Activated T-cell treated with anti-CD3 and anti-CD28 coated beads, Interleukin-2, amount 50 U/mL, for 24 hours (primary cell): ENCODE results near the gene PPP1R12C.
A peak's percentile ranks its signal among the peaks of the same experiment; 100 is the strongest.

Source experiments
- DNase-seq: peaks from one replicate; pipeline ENCODE4 v3.0.0-alpha.2; 2020
- H3K27ac Mint-ChIP-seq: 2 replicates; pipeline ENCODE4 v1.8.0; 2020; ENCODE audit warnings: mild to moderate bottlenecking, mixed read lengths
- H3K27me3 Mint-ChIP-seq: 2 replicates; pipeline ENCODE4 v1.8.0; 2020; ENCODE audit warnings: mixed read lengths
- H3K36me3 Mint-ChIP-seq: 2 replicates; pipeline ENCODE4 v1.8.0; 2020; ENCODE audit warnings: low read depth, mixed read lengths
- H3K4me1 Mint-ChIP-seq: 2 replicates; pipeline ENCODE4 v1.8.0; 2020; ENCODE audit warnings: low read depth, mixed read lengths
- H3K4me3 Mint-ChIP-seq: 2 replicates; pipeline ENCODE4 v1.8.0; 2020; ENCODE audit warnings: mild to moderate bottlenecking, moderate library complexity, mixed read lengths
- H3K9me3 Mint-ChIP-seq: 2 replicates; pipeline ENCODE4 v1.8.0; 2020; ENCODE audit warnings: mixed read lengths

The PPP1R12C gene

DNA sequence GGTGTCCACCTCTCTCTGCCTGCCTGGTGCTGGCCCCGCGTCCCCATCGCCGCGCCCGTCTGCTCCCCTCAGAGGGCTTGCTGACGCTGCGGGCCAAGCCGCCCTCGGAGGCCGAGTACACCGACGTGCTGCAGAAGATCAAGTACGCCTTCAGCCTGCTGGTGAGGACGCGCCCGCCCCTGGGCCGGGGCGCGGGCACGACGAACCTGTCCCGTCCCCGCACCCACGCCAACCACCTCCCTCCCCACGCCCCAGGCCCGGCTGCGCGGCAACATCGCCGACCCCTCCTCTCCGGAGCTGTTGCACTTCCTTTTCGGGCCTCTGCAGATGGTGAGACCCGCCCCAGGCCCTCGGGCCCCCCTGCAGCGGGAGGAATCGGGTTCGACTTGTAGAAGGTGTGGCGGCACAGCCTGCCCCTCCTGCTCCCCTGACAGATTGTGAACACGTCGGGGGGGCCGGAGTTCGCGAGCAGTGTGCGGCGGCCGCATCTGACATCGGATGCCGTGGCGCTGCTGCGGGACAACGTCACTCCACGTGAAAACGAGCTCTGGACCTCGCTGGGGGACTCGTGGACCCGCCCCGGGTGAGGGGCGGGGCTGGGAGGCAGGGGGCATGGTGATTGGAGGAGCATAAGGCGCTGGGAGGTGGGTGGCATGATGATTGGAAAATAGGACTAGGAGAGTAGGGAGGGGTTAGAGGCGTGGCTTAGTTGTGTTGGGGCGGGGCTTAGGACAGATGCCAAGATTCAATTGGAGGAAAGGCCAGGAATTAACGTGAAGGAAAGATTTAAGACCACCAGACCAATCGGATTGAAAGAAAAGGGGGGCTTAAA, 35.2 kb downstream of the PPP1R12C start:
- peaks cover 76% of the 10 kb centered on the region for H3K27me3 Mint-ChIP-seq
- H3K4me1 Mint-ChIP-seq: peaks cover 27% of the 10 kb centered on the region
- H3K27ac Mint-ChIP-seq: no peak overlapping the region
- H3K4me3 Mint-ChIP-seq: peak overlapping the region; percentile 64
- peaks cover 8% of the 10 kb centered on the region for H3K9me3 Mint-ChIP-seq
- peaks cover under 1% of the 10 kb centered on the region for H3K36me3 Mint-ChIP-seq
- peak; percentile 61 for DNase-seq

DNA sequence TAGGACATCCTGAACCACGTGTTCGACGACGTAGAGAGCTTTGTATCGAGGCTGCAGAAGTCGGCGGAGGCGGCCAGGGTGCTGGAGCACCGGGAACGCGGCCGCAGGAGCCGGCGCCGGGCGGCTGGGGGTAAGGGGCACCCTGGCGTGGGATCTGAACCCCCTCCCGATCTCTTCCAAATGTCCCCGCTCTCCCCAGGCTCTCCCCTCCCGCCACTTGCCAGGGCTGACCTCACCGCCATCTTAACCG, 35.7 kb downstream of the PPP1R12C start:
- Mint-ChIP-seq H3K4me1 (peaks cover 26% of the 10 kb centered on the region), H3K27me3 (peaks cover 75% of the 10 kb centered on the region), H3K36me3 (no peaks in the 10 kb centered on the region), H3K4me3 (peak overlapping the region; percentile 64), H3K9me3 (peaks cover 8% of the 10 kb centered on the region), H3K27ac (no peak overlapping the region)
- no peak for DNase-seq

DNA sequence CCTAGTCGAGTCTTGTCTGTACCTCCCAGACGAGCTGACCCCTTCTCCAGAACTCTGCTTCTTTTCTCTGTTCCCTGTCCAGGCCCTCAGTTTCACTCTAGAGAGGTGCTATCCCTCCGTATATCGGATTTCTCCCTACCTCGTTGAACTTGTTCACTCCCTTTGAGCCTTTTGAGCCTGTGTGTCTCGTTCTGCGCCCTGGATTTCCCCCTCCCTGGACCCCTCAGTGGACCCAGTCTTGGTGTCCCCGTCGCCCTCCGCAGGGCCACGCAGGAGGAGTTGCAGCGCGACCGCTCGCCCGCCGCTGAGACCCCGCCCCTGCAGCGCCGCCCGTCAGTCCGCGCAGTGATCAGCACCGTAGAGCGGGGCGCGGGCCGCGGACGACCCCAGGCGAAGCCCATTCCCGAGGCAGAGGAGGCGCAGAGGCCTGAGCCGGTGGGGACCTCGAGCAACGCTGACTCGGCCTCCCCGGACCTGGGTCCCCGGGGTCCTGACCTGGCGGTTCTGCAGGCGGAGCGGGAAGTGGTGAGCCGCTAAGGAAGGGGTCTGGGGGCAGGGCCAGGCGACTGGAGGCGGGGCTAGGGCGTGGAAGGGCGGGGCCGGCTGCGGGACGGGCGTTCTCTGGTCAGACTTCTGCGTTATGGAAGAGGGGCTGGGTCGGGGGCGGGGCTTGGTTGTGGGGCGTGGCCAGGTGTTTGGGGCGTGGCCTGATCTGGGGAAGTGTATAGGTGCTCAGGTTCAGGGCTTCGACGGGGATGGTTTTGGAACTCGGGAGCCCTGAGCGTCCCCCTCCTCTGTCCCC, 36.3 kb downstream of the PPP1R12C start:
- H3K4me1 Mint-ChIP-seq: peaks cover 26% of the 10 kb centered on the region
- H3K27ac Mint-ChIP-seq: peak overlapping the region; percentile 22
- peaks cover 78% of the 10 kb centered on the region for H3K27me3 Mint-ChIP-seq
- no peaks in the 10 kb centered on the region for H3K36me3 Mint-ChIP-seq
- H3K9me3 Mint-ChIP-seq: peaks cover 8% of the 10 kb centered on the region
- peak; percentile 94 for DNase-seq
- H3K4me3 Mint-ChIP-seq: peak overlapping the region; percentile 64

DNA sequence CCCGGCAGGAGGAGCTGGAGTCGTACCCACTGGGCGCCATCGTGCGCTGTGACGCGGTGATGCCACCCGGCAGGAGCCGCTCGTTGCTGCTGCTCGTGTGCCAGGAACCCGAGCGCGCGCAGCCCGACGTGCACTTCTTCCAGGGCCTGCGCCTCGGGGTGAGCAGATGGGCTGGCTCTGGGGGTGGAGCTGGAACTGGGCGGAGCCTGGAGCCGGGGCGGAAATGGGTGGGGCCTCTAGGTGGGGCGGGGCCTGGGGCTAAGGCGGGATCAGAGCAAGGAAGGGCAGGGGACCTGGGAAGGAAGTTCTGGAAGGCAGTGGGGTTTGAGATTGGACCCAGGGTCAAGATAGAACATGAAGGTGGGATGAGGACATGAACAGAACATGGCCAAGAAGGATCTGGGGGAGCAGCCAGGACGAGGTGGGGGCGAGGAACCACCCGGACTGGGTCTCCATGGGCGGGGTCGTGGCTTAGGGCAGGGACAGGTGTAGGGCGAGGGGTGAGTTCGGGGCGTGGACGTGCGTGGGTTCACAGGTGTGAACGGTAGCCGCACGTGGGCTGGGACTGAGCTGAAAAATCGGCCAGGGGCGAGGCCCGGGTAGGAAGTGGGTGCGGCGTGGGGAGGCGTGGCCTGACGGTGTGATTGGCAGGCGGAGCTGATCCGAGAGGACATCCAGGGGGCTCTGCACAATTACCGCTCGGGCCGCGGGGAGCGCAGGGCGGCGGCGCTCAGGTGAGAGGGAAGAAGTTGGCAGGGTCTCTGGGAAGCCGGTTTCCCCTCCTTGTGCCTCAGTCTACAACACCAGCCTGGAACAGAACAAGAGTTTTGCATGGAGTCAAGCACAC, 37.1 kb downstream of the PPP1R12C start:
- peak; percentile 78 for DNase-seq
- H3K27ac Mint-ChIP-seq: no peak overlapping the region
- H3K27me3 Mint-ChIP-seq: peaks cover 73% of the 10 kb centered on the region
- peaks cover 8% of the 10 kb centered on the region for H3K9me3 Mint-ChIP-seq
- peaks cover 26% of the 10 kb centered on the region for H3K4me1 Mint-ChIP-seq
- H3K36me3 Mint-ChIP-seq: no peaks in the 10 kb centered on the region
- peak overlapping the region; percentile 64 for H3K4me3 Mint-ChIP-seq

DNA sequence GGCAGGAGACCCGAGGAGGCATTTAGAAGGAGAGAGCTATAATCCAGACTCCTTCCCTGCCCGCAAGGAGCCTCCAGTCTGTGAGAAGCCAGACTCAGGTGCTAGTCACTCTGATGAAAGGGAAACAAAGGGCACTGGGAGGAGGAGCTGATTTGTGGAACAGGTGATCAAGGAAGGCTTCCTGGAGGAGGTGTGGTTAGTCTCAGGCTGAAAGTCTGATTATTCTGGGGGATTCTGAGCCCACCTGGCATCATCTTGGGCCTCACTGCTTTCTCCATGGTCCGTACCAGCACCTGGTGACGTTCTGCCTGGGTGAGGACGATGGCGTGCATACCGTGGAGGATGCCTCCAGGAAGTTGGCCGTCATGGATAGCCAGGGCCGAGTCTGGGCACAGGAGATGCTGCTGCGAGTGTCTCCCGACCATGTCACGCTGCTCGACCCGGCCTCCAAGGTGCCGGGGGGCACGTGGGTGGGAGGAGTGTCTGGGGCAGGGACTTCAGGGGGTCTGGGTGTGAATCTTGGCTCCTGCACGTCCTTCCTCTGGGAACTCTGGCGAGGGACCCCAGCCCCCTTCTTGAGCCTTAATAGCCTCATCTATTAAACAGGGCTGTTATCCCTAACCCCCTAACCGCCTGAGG, 37.9 kb downstream of the PPP1R12C start:
- DNase-seq: no peak
- peaks cover 72% of the 10 kb centered on the region for H3K27me3 Mint-ChIP-seq
- H3K27ac Mint-ChIP-seq: no peak overlapping the region
- H3K9me3 Mint-ChIP-seq: peaks cover 8% of the 10 kb centered on the region
- no peak overlapping the region for H3K4me3 Mint-ChIP-seq
- peaks cover 26% of the 10 kb centered on the region for H3K4me1 Mint-ChIP-seq
- H3K36me3 Mint-ChIP-seq: no peaks in the 10 kb centered on the region

DNA sequence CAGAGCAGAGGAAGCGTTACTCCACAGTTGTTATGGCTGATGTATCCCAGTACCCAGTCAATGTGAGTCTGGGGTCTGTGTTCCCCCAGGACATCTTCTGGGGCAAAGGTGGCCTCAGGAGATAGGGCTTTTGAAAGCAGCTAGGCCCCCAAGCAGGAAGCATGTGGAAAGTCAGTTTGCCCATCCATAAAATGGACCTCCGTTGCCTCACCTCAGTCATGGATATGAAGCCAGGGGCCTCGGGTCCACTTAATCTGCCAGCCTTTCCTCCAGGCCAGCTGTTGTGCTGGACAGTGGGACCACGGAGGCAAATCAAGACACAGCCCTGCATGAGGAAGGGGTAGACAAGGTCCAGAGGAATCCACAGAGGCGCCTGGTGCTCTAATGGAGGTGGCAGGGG, 38.4 kb downstream of the PPP1R12C start:
- Mint-ChIP-seq H3K4me3 (no peak overlapping the region), H3K4me1 (peaks cover 26% of the 10 kb centered on the region), H3K36me3 (no peaks in the 10 kb centered on the region), H3K9me3 (peaks cover 8% of the 10 kb centered on the region), H3K27me3 (peaks cover 72% of the 10 kb centered on the region), H3K27ac (no peak overlapping the region)
- DNase-seq: no peak

DNA sequence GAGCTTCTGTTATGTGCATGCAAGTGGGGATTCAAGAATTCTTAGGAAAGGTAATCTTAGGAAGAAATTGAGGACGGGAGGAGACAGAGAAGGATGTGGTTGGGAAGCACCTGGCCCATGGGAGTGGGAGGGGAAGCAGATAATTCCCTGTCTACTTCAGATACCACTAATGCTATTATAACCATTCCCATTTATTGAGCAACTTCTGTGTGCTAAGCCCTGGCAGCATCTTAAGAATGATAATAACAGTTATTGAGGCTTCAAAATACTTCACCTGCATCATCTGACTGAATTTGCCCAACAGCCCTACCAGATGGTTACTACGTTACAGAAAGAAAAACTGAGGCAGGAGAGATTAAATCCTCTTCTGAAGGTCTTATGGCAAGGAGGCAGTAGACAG, 40.3 kb downstream of the PPP1R12C start:
- DNase-seq: no peak
- Mint-ChIP-seq H3K36me3 (no peaks in the 10 kb centered on the region), H3K4me3 (no peak overlapping the region), H3K9me3 (peaks cover 4% of the 10 kb centered on the region), H3K27me3 (peaks cover 69% of the 10 kb centered on the region), H3K4me1 (peaks cover 20% of the 10 kb centered on the region), H3K27ac (no peak overlapping the region)

DNA sequence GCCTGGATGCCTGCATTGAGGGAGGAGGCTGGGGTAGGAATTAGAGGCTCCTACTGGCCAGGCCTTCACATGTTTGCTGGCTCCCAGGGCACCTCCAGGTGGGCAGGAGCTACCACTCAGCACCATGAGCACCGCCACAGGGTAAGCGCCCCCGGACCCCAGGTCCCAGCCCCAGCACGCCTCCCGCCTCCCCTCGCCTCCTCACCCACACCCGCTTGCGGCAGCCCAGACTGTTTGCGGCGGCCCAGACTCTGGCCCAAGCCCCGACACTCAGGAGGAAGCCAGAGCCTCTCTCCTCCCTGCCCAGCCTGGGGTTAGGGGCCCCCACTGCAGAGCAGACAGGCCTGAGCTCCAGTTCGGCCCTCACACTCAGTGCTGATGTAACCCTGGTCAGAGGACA, 41.1 kb downstream of the PPP1R12C start:
- Mint-ChIP-seq H3K27ac (no peak overlapping the region), H3K4me3 (no peak overlapping the region), H3K4me1 (peaks cover 20% of the 10 kb centered on the region), H3K27me3 (peaks cover 69% of the 10 kb centered on the region), H3K9me3 (peaks cover 4% of the 10 kb centered on the region), H3K36me3 (no peaks in the 10 kb centered on the region)
- DNase-seq: no peak

DNA sequence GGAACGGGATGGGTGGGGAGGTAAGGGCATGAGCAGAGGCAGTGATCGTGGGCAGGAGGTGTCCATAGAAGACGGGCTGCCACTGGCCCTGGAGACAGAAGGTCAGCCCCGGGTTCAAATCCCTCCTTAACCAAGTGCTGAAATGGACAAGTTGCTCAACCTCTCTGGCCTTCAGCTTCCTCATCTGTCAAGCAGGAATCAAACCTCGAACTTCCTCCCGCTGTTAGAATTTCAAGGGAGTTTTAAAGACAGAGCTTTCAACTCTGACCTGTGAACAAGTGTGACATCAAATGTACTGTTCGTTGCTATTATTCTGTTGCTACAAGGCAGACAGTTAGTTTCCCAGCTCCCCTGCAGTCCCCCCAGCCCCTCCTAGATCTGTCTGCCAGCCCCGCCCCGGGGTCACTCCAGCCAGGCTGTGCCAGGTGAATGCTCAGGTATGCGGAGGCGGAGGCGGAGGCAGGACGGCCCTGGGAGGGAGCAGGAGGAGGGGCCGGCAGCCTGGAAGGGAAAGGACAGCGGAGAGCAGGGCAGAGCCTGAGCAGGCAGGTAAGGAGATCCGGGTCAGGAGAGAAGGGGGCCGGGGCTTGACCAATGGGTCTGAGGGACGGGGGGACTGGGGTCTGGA, 42.0 kb downstream of the PPP1R12C start, which contains the start of gene EPS8L1:
Gene EPS8L1 (plus strand): TSS at position 499 of the 628 bp plus-strand sequence. CDS start 576 bp downstream, outside the sequence.
- Mint-ChIP-seq H3K27ac (no peak within 1 kb of the TSS), H3K4me1 (peaks cover 13% of the 10 kb centered on the region), H3K4me3 (no peak within 1 kb of the TSS), H3K27me3 (peaks cover 68% of the 10 kb centered on the region), H3K9me3 (peaks cover 3% of the 10 kb centered on the region), H3K36me3 (no peaks in the 10 kb centered on the region)
- no peak for DNase-seq

DNA sequence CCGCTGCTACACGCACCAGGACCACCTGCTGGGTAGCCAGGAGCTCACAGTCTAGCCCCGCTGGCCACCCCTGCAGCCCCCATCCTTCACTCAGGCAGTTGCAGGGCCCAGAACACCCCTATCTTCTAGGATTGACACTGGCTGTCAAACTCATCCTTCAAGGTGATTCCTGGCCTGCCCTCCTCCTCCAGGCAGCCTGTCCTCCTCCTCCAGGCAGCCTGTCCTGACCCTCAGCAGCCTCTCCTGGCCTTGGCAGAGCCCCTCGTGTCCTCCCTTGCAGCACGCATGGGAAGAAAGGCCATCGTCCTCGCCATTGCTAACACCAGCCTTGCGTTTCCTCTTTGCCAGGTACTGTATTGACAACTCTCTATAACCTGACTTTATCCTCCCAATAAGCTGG, 45.5 kb downstream of the PPP1R12C start:
- H3K27me3 Mint-ChIP-seq: peaks cover 78% of the 10 kb centered on the region
- no peak overlapping the region for H3K27ac Mint-ChIP-seq
- peaks cover 12% of the 10 kb centered on the region for H3K4me1 Mint-ChIP-seq
- no peak overlapping the region for H3K4me3 Mint-ChIP-seq
- no peaks in the 10 kb centered on the region for H3K36me3 Mint-ChIP-seq
- H3K9me3 Mint-ChIP-seq: no peaks in the 10 kb centered on the region
- no peak for DNase-seq

DNA sequence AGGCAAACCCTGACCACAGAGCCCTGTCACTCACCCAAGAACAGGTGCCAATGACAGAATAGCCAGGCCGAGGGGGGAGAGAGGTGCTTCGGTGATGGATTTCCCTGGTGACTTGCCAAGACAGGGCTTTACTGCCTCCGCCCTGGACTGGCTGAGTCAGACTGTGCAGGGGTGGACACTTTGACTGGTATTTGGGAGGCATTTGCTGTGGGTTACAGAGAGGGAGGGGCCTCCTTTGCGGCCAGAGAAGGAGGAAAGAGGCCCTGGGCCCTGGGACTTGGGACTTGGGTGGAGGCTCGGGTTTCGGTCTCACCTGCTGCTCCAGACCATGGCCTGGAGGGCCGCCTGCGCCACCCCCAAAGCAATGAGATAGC, 46.3 kb downstream of the PPP1R12C start:
- peaks cover 12% of the 10 kb centered on the region for H3K4me1 Mint-ChIP-seq
- H3K36me3 Mint-ChIP-seq: no peaks in the 10 kb centered on the region
- no peak overlapping the region for H3K27ac Mint-ChIP-seq
- no peak overlapping the region for H3K4me3 Mint-ChIP-seq
- peaks cover 80% of the 10 kb centered on the region for H3K27me3 Mint-ChIP-seq
- no peaks in the 10 kb centered on the region for H3K9me3 Mint-ChIP-seq
- no peak for DNase-seq

DNA sequence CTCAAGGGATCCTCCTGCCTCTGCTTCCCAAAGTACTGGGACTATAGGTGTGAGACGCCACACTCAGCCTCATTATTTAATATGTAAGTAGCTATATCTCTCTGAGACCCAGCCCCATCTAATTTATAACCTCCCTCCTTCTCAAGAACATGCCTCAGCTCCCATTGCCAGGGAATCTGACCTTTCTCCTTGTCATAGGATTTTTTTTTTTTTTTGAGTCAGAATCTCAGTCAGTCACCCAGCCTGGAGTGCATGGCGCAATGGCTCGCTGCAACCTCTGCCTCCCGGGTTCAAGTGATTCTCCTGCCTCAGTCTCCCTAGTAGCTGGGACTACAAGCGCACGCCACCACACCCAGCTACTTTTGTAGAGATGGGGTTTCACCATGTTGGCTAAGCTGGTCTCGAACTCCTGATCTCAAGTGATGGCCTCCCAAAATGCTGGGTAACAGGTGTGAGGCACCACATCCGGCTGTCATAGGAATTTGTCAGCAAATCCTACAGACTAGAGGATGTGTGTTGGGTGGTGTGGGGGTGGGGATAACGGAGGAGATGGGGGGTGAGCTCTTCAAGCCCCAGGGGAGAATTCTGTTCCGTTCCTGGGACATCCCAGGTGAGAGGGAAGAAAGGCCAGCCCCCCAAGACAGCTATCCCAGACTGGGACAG, 46.8 kb downstream of the PPP1R12C start:
- peaks cover 12% of the 10 kb centered on the region for H3K4me1 Mint-ChIP-seq
- no peak overlapping the region for H3K4me3 Mint-ChIP-seq
- H3K27ac Mint-ChIP-seq: no peak overlapping the region
- H3K36me3 Mint-ChIP-seq: no peaks in the 10 kb centered on the region
- peaks cover 81% of the 10 kb centered on the region for H3K27me3 Mint-ChIP-seq
- H3K9me3 Mint-ChIP-seq: no peaks in the 10 kb centered on the region
- no peak for DNase-seq

DNA sequence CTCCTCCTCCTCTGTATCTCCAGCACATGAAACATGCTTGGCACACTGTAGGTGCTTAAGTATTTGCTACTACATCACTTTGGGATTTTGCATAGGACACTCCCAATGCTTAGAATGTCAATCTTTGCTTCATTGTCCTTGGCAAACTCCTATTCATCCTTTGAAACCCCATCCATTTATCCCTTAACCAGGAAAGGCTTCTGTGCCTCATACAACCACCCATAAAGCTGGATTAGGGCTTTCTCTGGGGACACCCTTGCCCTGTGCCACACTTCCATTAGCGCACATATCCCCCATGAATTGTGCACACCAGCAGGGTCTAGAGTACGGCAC, 47.6 kb downstream of the PPP1R12C start:
- no peak overlapping the region for H3K27ac Mint-ChIP-seq
- no peak for DNase-seq
- peaks cover 74% of the 10 kb centered on the region for H3K27me3 Mint-ChIP-seq
- H3K9me3 Mint-ChIP-seq: no peaks in the 10 kb centered on the region
- H3K4me3 Mint-ChIP-seq: no peak overlapping the region
- H3K4me1 Mint-ChIP-seq: peaks cover 12% of the 10 kb centered on the region
- no peaks in the 10 kb centered on the region for H3K36me3 Mint-ChIP-seq
